Stimulated activated effector memory CD8-positive, alpha-beta T cell treated with anti-CD3 and anti-CD28 coated beads, Interleukin-12 subunit alpha, Interleukin-12 subunit beta, amount 100 ng/mL, for 72 hours (primary cell): ENCODE measurements around the gene PON2.
A peak's percentile ranks its signal among the peaks of the same experiment; 100 is the strongest.

Experiments used
- ATAC-seq: fragments of 150-1000 bp; cut with Tn5 transposase; 2 replicates; pipeline ENCODE4 v1.10.0; 2021
- DNase-seq, 2 donors: peaks; one replicate each; pipeline ENCODE4 v3.0.0; 2021 to 2022; ENCODE audit warnings: low spot score in 2 of 2
- H3K27ac Mint-ChIP-seq: one replicate; pipeline ENCODE4 v1.8.0; 2022; ENCODE audit warnings: mild to moderate bottlenecking, mixed read lengths
- H3K36me3 Mint-ChIP-seq: one replicate; pipeline ENCODE4 v1.8.0; 2022; ENCODE audit warnings: mild to moderate bottlenecking, mixed read lengths
- H3K4me1 Mint-ChIP-seq: one replicate; pipeline ENCODE4 v1.8.0; 2022; ENCODE audit warnings: mixed read lengths
- H3K4me3 Mint-ChIP-seq: one replicate; pipeline ENCODE4 v1.8.0; 2022; ENCODE audit warnings: mild to moderate bottlenecking, mixed read lengths
- H3K9me3 Mint-ChIP-seq: one replicate; pipeline ENCODE4 v1.8.0; 2022; ENCODE audit warnings: mixed read lengths

The PON2 gene

GRCh38 chr7:95434557-95435421 lies at the start of gene PON2:
Gene PON2 (minus strand): TSS chr7:95435028. CDS start chr7:95434951, 77 bp downstream.
- Mint-ChIP-seq H3K4me3 (peak within 1 kb of the TSS; percentile 73), H3K27ac (peak within 1 kb of the TSS; percentile 94), H3K36me3 (no peaks in the 10 kb centered on the region), H3K9me3 (no peaks in the 10 kb centered on the region), H3K4me1 (peaks cover 12% of the 10 kb centered on the region)
- ATAC-seq = peak; percentile 96
- DNase-seq = peak; percentile 36 to 75

DNA sequence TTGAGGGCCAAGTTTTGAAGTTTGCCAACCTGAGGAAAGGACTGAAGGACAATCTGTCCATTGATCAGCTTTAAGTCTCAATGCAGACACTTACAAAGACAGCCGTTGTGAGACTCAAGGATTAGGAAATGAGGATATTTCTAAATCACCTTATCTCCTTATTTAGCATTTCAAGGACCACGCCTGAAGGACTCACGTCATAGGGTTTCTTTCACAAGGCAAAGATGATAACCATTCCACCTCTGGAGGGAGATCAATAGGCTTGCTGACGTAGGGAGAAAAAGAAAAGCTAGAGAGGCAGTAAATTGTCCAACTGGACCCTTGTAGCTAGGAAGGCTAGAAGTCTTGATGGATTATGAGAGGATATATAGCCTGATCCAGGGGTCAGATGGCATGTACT lies 47.6 kb upstream of the PON2 start:
- no peak overlapping the region for H3K27ac Mint-ChIP-seq
- H3K4me3 Mint-ChIP-seq = no peak overlapping the region
- ATAC-seq (no peak), DNase-seq (no peak)
- no peaks in the 10 kb centered on the region for H3K9me3 Mint-ChIP-seq
- H3K4me1 Mint-ChIP-seq = no peaks in the 10 kb centered on the region
- H3K36me3 Mint-ChIP-seq = no peaks in the 10 kb centered on the region

DNA sequence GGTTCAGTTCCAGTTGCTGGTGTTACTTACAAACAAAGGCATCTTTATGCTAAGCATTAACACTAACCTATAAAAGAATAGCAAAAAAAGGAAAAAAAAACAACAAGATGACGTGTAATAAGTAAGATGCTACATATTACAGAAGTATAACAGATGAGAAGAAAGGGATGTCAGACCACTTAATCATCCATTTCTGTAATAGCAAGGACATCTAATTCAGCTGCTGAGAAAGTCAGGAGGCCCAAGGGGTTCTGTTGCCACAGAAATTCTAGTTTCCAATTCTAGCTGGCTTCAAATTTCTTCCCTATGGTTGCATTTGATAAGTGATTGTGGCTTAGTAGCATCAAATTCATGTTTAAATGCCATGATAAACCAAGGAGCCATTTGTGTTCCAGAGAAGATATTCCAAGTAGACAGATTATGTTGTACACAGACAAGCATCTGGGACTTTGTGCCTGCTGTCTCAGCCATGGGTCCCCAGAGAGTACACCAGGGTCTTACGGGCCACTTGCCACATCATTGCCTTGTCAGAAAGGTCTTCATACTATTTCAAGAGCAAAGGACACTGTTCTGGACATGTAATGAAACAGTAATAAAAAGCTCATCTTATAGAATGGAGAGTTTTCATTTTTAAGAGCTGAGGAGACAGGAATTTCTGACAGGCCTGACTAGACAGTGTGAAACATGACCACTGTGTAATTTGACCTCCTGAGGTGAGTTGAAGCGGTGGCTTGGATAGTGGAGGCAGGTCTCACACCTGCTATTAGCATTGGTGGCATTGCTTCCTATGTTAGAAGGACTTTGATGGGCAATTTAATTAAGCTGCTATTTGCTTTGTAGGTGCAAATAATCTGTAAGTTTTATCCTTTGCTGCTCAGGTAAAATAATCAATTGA lies 46.7 kb upstream of the PON2 start:
- Mint-ChIP-seq H3K4me3 (no peak overlapping the region), H3K4me1 (no peaks in the 10 kb centered on the region), H3K9me3 (no peaks in the 10 kb centered on the region), H3K36me3 (no peaks in the 10 kb centered on the region), H3K27ac (no peak overlapping the region)
- ATAC-seq (no peak), DNase-seq (no peak)

DNA sequence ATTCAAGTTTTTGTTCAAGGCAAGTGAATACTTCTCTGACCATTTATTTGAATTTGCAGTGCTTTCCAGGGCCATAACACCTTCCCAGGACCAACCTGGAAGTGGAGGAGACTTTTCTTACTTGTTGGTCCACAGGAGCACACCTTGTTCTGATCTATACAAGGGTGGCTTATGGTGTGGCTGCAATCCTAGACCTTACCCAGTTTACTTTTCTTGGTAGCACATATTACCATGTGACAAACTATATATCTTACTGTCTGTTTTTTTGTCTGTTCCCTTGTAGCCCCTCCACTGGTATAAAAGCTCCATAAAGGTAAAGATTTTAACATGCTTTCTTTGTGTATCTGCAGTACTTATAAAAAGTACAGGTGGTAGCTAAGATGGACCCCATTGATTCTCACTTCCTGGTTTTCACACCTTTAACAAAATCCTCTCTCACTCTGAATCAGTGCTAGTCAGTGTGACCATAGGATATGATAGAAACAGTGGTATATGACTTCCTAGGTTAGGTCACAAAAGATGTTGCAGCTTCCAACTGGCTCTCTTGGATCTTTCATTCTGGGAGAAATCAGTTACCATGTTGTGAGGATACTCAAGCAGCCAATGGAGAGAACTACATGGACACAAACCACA lies 45.3 kb upstream of the PON2 start:
- DNase-seq (no peak), ATAC-seq (peak; percentile 36)
- no peaks in the 10 kb centered on the region for H3K36me3 Mint-ChIP-seq
- no peak overlapping the region for H3K4me3 Mint-ChIP-seq
- no peaks in the 10 kb centered on the region for H3K9me3 Mint-ChIP-seq
- H3K4me1 Mint-ChIP-seq = no peaks in the 10 kb centered on the region
- H3K27ac Mint-ChIP-seq = no peak overlapping the region

DNA sequence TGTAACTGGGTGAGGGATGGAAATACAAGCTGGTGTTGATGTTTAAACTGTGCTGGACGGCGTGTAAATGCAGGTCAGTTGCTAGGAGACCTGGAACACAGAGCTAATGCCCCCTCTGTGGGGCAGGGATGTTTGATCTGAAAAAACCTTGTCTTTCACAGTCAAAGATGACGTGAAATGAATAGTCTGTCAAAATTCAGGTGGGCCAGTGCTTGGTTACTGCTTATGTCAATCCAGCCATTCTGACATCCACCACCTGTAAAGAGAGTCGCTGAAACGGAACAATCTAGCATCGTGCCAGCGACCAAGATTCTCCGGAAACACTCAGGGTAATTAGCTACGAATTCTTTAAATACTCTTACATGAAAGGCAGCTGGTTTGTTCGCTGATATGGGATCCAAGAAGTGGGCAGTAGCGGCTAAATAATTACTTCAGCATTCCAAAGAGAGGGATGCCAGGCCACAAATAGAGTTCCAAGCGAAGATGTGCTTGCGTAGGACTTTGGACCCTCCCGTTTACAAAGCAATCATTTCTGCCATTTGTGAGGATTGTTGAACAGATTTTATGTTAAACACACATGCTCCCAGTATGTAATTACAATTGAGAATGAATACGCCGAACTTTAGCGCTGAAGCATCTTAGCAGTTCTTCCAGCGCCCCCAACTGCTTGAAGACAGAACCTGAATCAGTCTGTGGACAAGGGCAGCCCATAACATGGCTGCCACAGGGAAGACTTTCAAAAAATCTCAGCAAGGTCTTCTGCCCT lies 43.6 kb upstream of the PON2 start:
- H3K4me1 Mint-ChIP-seq = no peaks in the 10 kb centered on the region
- H3K27ac Mint-ChIP-seq = no peak overlapping the region
- no peaks in the 10 kb centered on the region for H3K9me3 Mint-ChIP-seq
- DNase-seq (no peak), ATAC-seq (no peak)
- H3K4me3 Mint-ChIP-seq = no peak overlapping the region
- no peaks in the 10 kb centered on the region for H3K36me3 Mint-ChIP-seq

DNA sequence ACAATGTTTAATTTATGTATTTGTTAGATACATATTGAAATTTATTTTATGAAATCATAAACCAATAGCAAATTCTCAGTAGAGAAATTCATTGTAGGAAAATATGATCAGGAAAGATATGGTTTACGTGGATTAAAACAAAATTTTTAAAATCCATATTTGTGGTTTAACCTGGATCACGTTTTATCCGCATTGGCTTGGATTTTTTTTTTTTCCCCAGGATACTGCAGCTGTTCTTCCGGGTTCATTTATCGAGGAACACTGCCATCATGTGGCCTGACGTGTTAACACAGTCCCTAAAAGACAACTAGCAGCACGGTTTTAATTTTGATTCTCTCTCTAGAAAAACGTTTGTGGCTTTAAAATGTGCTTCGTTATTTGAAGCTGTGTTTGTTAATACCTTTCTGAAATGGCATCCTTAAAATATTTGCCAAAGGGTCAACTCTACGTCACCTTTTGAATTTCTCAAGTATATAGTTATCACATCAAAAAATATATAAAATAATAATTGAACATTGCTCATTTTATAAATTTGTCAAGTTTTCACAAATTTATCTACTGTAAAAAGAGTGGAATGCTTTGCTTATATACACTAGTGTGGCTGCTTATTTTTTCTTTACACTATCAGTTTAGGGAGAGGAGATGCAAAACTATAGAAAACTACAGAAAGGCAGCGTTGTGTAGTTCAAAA lies 42.2 kb upstream of the PON2 start:
- no peaks in the 10 kb centered on the region for H3K9me3 Mint-ChIP-seq
- DNase-seq = peak in 1 of 2 donors; percentile 12
- no peak overlapping the region for H3K4me3 Mint-ChIP-seq
- no peak overlapping the region for H3K27ac Mint-ChIP-seq
- no peaks in the 10 kb centered on the region for H3K36me3 Mint-ChIP-seq
- no peak for ATAC-seq
- no peaks in the 10 kb centered on the region for H3K4me1 Mint-ChIP-seq

GRCh38 chr7:95476072-95476847 lies 41.4 kb upstream of the PON2 start:
- DNase-seq (no peak), ATAC-seq (no peak)
- H3K27ac Mint-ChIP-seq = no peak overlapping the region
- no peaks in the 10 kb centered on the region for H3K9me3 Mint-ChIP-seq
- no peaks in the 10 kb centered on the region for H3K4me1 Mint-ChIP-seq
- H3K36me3 Mint-ChIP-seq = no peaks in the 10 kb centered on the region
- no peak overlapping the region for H3K4me3 Mint-ChIP-seq

DNA sequence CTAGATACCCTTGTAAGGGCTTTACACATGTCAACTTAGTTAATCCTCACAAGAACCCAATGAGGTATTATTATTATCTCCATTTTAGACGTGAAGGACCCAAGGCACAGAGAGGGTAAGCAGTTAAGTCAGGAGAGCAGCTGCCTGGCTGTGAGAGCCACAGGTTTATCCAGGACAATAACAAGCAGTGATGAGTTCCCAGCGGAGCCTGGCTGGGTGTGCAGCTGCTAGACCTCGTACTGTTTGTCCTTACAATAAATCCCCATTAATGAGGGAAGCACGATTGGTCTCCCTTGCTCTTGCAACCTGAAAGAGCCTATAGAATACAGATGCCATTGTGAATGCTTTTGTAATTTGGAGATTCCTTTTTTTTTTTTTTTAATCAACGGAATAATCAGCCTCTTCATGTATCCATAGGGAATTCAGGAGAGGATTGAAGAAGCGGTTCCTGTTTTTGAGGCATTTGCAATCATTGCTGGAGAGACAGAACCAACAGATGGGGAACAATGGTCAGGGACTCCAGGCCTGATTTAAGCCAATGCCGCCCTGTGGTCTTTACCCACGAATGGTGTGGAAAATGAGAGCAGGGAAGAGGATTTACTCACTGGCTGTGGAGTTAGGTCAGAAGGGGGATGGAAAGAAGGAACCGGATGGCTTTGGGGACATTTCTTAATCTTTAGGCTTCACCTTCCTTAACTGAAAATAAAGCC lies 38.6 kb upstream of the PON2 start:
- ATAC-seq = no peak
- no peak overlapping the region for H3K4me3 Mint-ChIP-seq
- H3K4me1 Mint-ChIP-seq = no peaks in the 10 kb centered on the region
- no peak for DNase-seq
- H3K9me3 Mint-ChIP-seq = no peaks in the 10 kb centered on the region
- H3K27ac Mint-ChIP-seq = no peak overlapping the region
- no peaks in the 10 kb centered on the region for H3K36me3 Mint-ChIP-seq

GRCh38 chr7:95472581-95473161 lies 37.8 kb upstream of the PON2 start:
- Mint-ChIP-seq H3K4me1 (no peaks in the 10 kb centered on the region), H3K4me3 (no peak overlapping the region), H3K36me3 (no peaks in the 10 kb centered on the region), H3K27ac (no peak overlapping the region), H3K9me3 (no peaks in the 10 kb centered on the region)
- no peak for DNase-seq
- ATAC-seq = no peak

GRCh38 chr7:95471071-95471470 lies 36.2 kb upstream of the PON2 start:
- Mint-ChIP-seq H3K4me1 (no peaks in the 10 kb centered on the region), H3K4me3 (no peak overlapping the region), H3K36me3 (no peaks in the 10 kb centered on the region), H3K27ac (no peak overlapping the region), H3K9me3 (no peaks in the 10 kb centered on the region)
- DNase-seq = no peak
- ATAC-seq = no peak

DNA sequence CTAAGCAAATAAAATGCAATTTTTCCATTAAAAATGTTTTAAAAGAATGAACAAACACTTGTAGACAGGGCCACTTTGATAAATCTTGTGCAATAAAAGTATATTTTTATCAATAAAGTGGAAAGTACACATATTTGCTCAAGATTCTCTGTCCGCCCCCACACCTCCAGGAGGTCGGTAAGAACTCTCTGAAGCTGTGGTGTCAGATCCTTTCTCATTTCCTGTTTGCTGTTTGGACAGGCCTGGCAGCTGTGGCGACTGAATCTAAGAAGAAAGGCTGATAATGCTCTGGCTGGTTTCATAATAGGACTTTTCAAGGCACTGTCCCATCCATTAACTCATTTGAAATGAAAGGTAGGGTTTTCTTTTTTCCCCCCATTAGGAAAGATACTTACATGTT lies 35.6 kb upstream of the PON2 start:
- DNase-seq = no peak
- no peak for ATAC-seq
- H3K4me3 Mint-ChIP-seq = no peak overlapping the region
- no peaks in the 10 kb centered on the region for H3K4me1 Mint-ChIP-seq
- H3K36me3 Mint-ChIP-seq = no peaks in the 10 kb centered on the region
- no peaks in the 10 kb centered on the region for H3K9me3 Mint-ChIP-seq
- no peak overlapping the region for H3K27ac Mint-ChIP-seq

DNA sequence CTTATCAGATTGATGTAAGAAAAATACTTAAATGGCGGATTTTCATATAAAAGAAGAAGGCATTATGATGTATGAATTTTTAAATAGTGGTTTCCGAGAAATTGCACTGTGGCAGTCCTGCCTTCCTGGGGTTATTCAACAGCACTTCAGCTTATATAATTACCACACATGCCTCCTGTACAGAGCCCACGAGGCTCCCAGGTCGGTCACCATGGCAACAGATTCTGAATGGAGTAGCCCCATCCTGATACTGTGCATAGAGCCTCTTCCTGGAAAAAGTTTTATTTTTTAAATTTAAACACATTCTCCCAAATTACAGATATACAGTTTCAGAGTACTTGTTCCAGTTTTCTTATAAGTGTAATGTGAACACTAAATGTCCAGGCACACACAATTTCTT lies 35.0 kb upstream of the PON2 start:
- H3K9me3 Mint-ChIP-seq = no peaks in the 10 kb centered on the region
- no peak overlapping the region for H3K4me3 Mint-ChIP-seq
- no peak overlapping the region for H3K27ac Mint-ChIP-seq
- no peaks in the 10 kb centered on the region for H3K36me3 Mint-ChIP-seq
- no peak for DNase-seq
- ATAC-seq = no peak
- H3K4me1 Mint-ChIP-seq = no peaks in the 10 kb centered on the region

- no peak for ATAC-seq
- H3K27ac Mint-ChIP-seq = no peak overlapping the region
- DNase-seq = no peak
- no peaks in the 10 kb centered on the region for H3K36me3 Mint-ChIP-seq
- no peak overlapping the region for H3K4me3 Mint-ChIP-seq
- H3K9me3 Mint-ChIP-seq = no peaks in the 10 kb centered on the region
- no peaks in the 10 kb centered on the region for H3K4me1 Mint-ChIP-seq
Measured at GRCh38 chr7:95469187-95469586, 34.4 kb upstream of the PON2 start.
